ENCODE data around the gene C1orf53.

The C1orf53 gene

DNA sequence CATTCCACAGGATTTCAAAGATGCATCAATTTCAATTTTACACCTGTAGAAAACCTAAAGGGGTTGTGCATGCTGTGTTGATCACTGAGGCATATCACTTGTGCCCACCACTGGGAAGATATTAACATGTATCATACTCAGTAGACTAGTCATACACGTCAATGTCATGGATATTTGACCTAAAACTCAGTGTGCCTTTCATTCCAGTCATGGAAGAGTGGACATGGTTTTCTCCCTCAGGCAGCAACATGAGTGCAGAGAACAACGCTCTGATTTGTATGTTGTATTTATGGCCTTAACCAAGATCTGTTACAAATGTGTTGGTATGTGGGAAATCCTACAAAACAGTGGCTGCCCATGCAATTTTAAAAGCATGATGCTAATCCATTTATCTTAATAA, 6.1 kb upstream of the C1orf53 start:
- no peak overlapping the region for H3K4me3 ChIP-seq (ENCODE audit: low read length)
- DNase-seq (ENCODE audit: low read depth): no peak
- TF ChIP-seq, protein P1, sequence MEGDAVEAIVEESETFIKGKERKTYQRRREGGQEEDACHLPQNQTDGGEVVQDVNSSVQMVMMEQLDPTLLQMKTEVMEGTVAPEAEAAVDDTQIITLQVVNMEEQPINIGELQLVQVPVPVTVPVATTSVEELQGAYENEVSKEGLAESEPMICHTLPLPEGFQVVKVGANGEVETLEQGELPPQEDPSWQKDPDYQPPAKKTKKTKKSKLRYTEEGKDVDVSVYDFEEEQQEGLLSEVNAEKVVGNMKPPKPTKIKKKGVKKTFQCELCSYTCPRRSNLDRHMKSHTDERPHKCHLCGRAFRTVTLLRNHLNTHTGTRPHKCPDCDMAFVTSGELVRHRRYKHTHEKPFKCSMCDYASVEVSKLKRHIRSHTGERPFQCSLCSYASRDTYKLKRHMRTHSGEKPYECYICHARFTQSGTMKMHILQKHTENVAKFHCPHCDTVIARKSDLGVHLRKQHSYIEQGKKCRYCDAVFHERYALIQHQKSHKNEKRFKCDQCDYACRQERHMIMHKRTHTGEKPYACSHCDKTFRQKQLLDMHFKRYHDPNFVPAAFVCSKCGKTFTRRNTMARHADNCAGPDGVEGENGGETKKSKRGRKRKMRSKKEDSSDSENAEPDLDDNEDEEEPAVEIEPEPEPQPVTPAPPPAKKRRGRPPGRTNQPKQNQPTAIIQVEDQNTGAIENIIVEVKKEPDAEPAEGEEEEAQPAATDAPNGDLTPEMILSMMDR (conservative IDR thresholded peaks at IDR 0.05; ENCODE audit: low read length): no peak

DNA sequence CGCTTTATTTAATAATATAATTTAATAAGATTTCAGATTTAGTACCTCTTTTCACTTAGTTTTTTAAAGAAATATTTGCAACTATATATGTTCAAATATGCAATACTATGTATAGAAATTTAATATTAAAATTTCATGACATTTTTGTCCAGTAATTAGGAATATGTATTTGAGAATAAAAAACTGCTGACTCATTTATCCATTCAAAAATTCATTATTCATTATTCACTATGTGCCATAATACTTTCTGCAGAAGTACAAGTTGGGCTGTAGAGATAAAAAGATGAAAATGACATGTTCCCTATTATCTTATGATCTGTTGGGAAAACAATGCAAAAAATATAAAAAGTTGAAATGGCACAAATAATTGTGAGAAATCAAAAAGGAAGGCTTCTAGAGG, 3.4 kb upstream of the C1orf53 start:
- TF ChIP-seq, protein P1 (conservative IDR thresholded peaks at IDR 0.05; ENCODE audit: low read length): no peak
- no peak for DNase-seq (ENCODE audit: low read depth)
- no peak overlapping the region for H3K4me3 ChIP-seq (ENCODE audit: low read length)

DNA sequence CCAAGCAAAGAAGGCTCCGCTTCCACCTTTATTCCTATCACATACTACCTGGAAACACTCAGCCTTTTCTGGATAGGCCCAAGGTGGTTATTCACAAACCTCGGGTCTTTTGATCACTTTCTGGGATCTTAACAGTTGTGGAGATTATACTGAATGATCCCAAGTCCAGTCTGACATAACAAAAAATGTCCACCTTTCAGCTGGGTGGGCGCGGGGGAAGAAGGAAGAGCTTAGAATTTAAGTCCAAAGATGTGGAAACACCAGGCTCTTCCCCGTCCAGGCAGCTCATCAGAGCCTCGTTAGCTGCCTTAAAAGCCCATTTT, 338 bp upstream of the C1orf53 start:
- DNase-seq (ENCODE audit: low read depth): no peak
- H3K4me3 ChIP-seq (ENCODE audit: low read length): peak overlapping the region; percentile 86
- TF ChIP-seq, protein P1 (conservative IDR thresholded peaks at IDR 0.05; ENCODE audit: low read length): no peak

DNA sequence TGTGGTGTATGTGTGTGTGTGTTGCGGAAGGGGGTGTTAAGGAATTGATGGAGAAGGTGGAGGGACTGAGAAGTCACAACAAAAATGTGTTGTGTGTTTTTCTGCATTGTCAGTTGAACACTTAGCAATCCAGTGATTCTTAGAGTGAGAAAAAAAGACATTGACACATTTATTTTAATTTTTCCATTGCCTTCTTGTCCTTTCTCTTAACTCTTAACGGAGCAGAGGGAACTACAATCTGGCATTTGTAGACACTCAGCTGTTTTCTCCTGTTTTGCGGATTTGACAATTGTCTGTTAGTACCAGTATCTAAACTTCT, 725 bp downstream of the C1orf53 start:
- TF ChIP-seq, protein P1 (conservative IDR thresholded peaks at IDR 0.05; ENCODE audit: low read length): no peak
- DNase-seq (ENCODE audit: low read depth): no peak
- peak overlapping the region; percentile 86 for H3K4me3 ChIP-seq (ENCODE audit: low read length)

DNA sequence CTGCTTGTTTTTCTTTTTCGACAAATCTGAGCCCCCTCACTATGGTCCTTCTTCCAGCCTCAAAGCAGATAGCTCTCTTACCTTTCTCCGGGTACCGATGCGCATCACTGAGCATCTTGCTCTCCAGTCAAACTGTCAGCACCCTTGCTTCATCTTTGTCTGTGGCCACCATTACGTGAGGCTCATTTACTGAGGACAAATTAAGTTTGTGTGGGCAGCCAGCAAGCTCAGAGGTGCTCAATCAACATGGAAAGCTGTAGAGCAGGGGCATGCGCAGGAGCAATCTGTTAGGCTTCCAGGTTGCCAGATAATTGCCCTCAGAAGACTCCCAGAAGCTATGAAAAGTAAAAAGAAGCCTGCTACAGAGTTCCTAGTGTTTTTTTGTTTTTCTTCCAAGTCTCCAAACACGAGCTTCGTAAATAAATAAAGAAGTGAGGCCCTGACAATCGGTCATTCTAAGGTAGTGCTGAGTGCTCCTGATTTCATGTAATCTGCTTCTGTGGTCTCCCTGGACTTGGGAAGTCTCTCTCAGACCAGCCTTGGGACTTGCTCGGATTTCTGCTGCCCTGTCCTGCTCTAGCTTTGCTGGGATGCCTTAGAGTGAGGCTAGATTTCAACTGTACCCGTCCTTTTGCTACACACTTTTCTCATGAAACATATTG, 1.8 kb downstream of the C1orf53 start:
- DNase-seq (ENCODE audit: low read depth): no peak
- TF ChIP-seq, protein P1 (conservative IDR thresholded peaks at IDR 0.05; ENCODE audit: low read length): no peak
- no peak overlapping the region for H3K4me3 ChIP-seq (ENCODE audit: low read length)

DNA sequence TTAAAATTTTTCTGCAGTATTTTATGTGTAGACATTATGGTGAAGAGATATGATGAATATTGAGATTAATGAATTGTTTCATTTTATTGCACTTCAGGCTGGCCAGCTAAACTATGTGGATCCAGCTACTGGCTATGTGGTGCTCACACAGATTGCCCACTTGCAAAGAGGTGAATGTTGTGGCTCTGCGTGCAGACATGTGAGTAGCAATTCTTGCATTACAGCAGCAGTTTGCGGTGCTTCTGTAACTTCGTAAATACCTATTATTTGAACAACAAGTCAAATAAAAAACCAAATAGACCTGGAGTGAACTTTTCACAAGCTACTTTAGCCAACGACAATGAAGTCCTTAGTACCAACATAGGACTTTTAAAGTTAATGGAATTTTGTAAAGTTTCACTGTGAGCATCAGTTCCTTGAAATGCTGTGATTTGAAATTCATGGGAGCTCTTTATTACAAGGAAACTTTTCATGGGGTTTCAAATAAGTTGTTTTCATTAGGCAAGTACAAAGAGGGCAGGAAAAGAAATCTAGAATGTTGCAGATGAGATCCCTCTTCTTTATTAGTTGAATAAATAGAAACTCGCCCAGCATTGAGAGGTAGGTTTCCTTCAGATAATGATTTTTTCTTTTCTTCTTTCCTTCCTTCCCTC, 3.4 kb downstream of the C1orf53 start:
- H3K4me3 ChIP-seq (ENCODE audit: low read length): no peak overlapping the region
- TF ChIP-seq, protein P1 (conservative IDR thresholded peaks at IDR 0.05; ENCODE audit: low read length): no peak

DNA sequence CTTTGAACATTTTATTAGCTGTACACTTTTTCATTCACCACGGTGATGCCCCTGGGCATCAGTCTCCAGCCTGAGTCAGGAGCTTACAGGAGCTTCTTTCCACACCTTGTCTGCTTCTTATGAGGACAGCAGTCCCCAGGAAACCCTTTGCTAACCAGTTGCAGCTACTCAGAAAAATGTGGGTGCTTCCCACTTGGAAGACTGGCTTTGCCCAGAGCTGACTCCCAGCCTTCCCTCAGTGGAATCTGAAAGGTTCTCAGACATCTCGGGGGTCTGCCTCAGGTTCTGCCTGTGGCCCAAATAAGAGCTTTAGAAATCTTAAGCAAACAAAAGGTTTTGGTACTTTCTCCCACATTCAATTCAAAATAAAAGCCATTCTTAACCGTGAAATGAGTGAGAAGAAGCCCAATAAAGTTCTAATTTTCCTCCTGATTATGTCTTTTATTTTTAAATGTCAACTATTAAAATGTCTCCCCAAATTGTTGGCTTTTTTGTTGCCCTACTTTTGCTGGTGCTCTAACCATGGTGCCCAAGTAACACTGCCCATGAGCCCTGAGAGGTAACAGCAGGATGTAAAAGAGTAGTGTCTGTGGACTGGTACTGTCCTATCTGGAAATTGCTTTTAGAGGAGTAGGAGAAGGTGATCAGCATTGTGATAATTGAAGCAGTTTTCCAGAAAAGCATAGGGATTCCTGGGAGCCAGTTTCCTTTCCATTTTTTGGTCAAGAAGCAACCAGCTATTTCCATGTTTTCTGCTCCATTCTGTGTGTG, 5.6 kb downstream of the C1orf53 start:
- TF ChIP-seq, protein P1 (conservative IDR thresholded peaks at IDR 0.05; ENCODE audit: low read length): no peak
- no peak overlapping the region for H3K4me3 ChIP-seq (ENCODE audit: low read length)
- no peak for DNase-seq (ENCODE audit: low read depth)

More for the DNA sequence above, 3.4 kb downstream of the C1orf53 start:
- DNase-seq (ENCODE audit: low read depth): no peak
